ENCODE results near the gene ADAM22. TPM values are rescaled to one million over a fixed set of nuclear protein-coding genes. Genes with fewer than 3 reads are reported as not detected.

The ADAM22 gene
- polyA plus RNA-seq, 3 donors: 12.1 to 14.0 (median 13.2) TPM

DNA sequence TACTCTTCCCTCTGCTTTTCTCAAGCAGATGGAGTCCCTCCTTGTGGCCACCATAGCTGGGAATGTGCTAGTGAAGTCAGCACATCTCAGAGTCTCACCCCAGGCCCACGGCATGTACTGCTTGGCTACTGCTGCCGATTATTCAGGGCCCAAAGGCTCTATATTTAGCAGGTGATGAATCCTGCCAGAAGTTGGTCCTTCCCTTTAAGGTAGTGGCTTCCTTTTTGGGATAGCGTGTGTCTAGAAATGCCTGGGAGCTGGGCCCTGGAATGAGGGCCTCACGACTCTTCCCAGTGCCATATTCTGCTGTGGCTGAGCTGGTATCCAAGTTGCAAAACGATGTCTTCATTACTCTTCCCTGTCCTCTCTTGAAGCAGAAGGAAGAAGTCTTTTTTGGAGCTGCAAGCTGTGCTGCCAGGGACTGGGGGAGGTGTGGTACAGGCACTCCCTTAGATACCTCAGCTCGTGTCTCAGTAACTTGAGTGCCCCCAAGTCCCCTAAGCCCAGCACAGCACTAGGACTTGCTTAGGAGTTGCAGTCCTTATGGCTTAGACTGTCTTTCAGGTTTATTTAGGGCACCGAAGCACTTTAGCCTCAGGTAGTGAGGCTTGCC is 100.1 kb downstream of the ADAM22 start:
- DNase-seq: no peak

DNA sequence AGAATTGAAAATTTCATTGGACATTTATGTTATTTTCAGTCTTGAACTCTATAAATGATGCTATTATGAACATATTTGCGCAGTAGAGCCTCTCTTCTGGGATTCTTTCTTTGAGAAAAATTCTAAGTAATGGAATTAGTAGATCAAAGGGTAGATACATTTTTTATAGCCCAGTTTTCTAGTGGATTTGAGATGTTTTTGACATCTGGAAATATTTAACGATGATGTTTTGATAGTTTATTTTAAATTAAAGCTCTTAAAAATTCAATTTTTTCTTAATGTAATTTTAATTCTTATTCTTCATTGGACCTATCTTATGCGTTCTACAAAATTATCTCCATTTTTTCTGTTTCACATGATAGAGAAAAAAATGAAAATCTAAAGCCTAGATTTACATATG is 103.0 kb downstream of the ADAM22 start:
- DNase-seq: no peak

DNA sequence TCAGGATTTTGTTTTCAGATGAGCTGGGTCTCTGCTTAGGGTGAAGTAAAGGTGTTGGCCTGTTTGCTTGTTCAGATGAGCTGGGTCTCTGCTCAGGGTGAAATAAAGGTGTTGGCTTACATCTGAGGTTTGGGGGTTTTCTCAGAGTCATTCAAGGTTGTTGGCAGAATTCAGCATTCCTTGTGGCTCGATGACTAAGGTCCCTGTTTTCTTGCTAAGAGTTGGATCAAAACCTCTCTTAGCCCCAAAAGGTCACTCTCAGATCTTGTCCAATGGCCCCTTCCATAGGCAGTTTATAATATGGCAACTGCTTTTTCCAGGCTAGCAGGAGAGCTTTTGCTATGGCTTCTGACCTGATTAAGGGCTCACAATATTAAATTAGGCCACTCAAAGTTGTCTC is 106.6 kb downstream of the ADAM22 start:
- no peak for DNase-seq

DNA sequence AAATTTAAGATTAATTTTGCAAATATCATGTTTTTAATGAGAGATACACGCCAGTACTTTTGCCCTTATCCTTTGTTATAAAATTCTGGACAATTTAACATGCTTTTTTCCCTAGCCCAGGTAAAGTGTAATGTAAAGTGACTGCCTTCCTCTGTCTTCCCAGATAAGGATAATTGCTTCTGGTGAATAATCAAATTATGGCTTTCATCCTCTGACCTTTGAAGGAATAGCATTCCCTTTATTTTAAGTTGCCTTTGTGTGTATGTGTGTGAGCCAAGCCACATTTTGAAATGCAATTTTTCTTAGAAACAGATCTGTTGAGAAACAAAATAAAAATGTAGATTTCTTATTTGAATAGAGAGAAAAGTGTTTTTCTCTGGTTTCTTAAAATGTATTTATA is 107.5 kb downstream of the ADAM22 start:
- DNase-seq: no peak

DNA sequence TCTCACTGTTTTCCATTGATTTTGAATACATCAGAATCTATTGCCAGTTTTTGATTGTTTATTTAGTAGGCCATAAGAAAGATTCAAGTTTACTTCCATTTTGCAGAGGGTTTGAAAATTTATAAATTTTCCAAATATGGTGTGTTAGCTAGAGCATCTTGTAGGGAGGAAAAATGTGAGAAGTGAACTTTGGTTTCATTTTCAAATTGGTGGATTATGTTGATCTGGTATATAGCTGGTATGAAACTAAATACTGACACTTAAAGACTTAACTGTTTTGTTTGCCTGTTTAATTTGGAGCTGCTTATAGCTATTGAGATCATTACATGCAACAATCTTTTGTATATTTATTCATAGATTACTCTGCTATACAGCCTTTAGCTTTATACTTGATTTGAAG is 108.1 kb downstream of the ADAM22 start:
- no peak for DNase-seq

DNA sequence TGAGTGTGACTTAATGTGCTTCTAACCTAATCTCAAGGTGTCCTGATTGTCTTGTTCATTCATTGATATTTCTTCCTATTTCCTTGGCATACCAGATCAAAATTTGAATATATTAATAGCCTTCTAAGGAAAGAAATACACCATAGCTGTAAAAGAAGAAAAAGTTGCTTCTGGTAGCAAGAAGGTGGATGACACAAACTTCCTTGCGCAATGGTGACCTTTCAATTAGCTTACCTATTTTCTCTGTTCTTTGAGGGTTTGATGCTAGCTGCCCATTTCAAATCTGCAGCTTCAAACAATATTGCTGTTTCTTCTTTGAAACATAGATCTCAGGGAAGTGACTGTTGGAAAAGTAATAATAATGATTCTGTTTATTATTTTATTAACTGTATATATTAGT is 108.8 kb downstream of the ADAM22 start:
- no peak for DNase-seq

DNA sequence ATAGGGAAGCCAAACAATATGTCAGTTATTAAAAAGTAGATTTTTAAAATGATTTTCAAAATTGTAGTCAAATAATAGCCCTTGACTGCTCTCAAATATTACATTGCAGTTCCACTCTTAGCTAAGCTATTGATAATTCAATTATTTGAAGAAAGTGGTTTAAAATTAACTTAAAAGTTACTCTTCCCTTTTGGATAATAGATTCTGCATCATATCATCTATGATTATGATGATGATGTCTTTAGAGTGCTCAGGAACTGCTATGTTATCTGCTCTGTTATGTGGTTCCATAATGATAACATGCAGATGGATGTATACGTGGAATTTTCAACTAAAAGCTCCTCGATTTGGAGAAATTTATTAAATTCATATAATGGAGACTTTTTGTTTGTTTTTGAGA is 110.0 kb downstream of the ADAM22 start:
- no peak for DNase-seq

DNA sequence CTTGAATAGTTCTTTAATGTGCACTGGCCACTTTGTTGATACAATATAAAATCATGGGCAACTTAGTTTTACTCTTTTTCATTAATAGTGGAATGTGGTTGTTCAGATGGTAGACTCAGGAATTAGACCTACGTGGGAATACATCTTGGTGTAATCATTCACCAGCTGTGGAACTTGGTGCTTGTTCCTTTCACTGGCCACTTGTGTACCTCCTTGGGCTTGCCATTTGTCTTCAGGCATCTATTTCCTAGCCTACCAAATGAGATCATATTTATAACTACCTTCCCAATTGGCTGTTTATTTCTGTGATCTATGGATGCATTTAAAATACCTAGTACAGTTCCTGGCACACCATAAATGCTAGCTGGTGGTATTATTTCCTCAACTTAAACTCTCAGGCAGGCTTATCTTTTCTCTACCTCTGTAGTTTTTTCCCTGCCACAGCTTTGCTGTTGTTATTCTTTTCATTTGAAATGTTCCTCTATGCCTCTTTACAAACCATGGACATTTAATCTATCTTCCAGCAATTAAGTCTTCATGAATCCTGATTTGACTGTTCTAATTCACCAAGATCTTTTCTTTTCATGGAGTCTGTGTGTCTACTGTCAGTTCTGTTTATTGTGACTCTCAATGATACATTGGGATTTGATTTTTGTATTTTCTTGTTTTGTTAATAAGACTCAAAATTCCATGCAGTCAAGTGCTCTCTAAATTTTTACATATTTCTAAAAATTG is 113.0 kb downstream of the ADAM22 start:
- DNase-seq: no peak

DNA sequence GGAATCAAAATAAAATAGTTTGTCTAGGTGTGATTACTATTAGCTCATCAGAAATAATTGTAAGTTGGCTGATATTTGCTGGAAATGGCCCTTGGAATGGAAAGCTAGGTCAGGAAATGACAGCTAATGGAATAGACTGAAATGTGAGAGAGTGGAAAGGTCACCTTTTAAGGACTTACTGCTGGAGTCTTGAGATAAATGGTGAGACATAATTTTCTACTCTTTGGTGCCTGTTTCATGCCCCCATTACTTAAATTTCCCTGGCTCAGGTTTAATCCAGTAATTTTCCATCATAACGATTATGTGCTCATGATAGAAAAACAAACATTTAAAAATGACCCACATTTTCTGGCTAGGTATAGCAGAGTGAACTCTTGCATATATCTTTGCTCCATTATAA is 123.6 kb downstream of the ADAM22 start:
- no peak for DNase-seq

DNA sequence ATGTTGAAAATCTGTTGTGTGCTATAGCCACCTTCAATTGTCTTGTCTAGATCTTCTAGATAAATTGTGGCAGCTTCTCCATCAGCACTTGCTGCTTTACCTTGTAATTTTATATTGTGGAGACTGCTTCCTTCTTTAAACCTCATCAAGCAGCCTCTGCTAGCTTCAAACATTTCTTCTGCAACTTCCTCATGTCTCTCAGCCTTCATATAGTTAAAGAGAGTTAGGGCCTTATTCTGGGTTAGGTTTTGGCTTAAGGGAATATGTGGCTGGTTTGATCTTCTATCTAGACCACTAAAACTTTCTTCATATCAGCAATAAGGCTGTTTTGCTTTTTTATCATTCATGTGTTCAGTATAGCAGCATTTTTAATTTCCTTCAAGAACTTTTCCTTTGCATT is 128.2 kb downstream of the ADAM22 start:
- DNase-seq: no peak

DNA sequence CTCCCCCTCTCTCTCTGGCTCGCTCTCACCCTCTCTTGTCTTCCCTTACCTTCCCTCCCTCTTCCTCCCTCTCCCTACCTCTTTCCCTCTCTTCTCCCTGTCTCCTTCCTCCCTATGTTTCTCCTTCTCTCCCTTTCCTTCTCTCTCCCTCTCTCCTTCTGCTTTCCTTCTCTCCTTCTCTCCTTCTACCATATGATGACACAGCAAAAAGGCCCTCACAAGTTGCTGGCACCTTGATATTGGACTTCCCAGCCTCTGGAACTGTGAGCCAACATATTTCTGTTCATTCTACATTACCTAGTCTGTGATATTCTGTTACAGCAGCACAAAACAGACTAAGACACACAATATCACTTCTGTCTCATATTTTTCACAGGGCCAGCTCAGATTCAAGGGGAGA is 135.0 kb downstream of the ADAM22 start:
- no peak for DNase-seq

DNA sequence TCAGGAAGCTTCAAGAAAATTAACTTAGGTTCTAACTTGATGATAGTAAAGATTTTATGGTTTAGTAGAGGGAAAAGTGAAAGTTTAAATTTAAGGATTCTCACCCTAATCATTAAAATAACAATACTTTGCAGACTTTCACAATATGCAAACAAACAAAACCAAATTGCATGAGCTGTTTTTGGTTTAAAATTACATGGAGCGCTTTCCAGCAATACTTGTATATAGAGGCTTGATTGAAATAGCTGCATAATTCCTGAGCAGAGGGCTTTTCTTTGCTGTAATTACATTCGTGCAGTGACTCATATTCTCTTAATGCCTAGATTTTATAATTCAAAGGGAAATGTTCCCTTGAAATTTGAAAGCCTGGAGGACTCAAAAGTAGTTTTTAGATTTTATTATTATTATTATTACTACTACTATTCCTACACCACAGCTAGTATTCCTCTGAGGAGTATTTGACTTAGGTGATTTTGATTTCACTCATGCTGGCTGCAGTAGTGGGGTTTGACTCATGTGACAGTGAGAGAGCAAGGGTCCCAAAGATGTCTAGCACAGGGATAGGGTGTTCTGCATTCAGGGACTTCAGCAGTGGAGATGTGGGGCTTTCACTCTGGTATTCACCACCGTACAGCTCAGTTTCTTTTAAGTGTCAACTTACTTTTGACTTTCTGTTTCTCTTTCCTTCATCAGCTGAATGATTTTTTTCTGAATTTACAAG is 138.1 kb downstream of the ADAM22 start:
- no peak for DNase-seq

DNA sequence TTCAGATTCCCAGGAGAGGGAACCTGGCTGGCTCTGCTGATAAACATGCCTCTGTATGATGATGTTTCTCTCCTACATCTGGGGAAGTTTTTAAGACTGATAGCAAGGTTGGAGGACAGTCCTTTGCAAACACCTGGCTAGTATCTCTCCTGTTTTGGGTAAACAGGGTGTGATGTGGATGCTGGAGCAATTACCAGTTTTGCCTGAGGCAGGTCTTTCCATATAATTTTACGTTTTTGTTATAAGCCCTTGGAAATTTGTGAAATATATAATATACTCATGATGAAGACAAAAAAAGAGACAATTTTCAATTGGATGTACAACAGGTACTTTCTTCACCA is 138.6 kb downstream of the ADAM22 start:
- no peak for DNase-seq

DNA sequence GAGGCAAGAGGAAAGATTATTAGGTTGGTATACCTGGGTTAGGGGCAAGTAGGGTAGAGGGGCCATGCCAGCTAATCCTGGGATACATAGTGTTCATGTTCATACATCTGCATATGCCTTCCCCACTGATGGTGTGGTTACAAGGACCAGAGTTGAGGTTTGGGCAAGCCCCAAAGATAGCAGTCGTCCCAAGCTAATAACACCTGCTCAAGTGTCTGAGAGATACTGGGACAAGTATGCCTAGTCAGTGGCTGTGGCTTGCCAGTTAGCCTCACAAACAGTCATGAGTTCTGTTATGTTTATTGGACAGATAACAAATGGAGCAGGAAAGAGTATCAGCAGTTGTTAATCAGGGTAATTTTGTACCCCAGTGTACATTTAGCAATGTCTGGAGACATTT is 139.6 kb downstream of the ADAM22 start:
- DNase-seq: no peak

DNA sequence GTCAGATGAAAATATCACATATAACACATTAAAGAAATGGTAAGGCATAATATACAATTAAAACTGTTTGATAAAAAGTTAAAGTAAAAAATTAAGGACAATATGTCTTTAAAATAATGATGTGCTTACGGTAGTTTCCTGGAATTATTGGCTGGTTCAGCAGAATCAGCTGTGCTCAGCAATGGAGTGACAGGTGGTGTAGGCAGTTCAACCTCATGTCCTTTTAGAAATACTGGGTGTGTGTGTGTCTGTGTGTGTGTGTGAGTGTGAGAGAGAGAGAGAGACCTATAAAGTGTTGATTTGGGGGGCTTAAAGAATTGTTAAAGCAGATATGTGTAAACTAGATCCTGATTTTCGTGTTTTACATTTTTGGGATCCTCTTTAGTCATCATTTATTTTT is 141.2 kb downstream of the ADAM22 start:
- DNase-seq: no peak

DNA sequence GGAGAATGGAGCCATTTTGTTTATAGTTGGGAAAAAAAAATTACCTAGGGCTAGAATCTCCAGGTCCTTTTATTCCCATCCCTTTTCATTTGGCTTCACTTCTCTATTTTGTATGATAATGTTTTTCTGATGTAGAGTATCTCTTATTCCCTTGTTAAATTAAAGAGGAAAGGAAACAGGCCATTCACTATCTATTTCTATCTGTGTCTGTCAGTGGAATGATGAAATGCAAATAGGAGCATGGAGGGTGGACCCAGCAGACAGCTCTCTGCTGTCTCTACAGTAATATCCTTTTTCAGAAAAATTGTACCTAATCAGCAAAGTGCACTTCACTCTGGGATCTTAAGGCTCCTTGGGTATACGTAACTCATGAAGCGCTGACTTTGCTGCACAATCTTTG is 149.8 kb downstream of the ADAM22 start:
- DNase-seq: no peak

DNA sequence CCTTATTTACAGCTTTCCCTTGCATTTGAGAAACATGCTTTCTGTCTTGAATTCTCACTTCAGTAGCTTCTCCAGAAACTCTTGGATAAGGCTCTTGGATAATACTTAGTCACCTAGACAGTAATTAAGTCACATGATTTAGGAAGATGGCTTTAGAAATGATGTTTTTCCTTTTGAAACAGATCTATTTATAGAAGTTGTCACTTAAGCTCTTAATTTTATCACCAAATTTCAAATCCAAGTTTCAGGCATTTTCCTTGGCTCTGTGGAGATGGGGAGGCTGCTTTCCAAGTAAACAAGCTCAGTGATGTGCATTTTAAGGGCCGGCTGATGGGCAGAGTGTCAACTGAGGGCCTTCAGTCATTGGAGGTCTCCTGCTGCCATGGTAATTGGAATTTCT is 155.5 kb downstream of the ADAM22 start:
- no peak for DNase-seq

DNA sequence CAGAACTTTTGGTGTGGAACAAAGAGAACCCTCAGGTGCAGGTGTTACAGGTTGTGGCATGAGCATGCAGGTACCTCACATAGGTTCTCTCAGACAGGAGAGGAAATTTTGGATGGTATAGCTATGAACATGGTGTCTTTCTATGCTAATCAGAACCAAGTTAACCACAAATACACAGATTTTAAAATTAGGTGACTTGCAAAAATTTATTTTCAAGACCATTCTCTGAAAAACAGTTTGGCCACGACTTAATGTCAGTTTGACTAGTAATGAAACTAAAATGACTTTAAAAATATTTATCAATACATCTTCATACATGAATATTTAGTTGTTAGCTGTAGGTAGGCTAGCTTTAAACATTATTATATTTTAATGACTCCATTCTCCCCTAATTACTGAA is 156.2 kb downstream of the ADAM22 start:
- DNase-seq: no peak

DNA sequence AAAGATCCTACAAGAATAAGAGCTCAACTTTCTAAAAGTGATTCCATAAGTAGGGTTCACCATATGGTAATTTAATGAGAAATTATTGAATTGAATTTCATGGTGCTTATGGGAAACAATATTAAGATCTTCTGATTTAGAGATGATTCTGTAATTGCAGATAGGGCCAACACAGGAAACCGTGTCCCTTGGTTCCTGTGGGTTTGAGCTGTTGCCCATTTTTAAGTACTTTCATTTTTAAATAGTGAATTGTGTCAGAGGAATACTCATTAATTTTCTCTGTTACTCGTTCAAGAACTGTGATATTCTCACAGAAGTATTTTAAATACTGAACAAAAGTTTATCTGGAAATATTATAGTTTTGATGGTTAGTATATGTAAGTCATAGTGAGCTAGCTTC is 156.6 kb downstream of the ADAM22 start:
- DNase-seq: no peak

DNA sequence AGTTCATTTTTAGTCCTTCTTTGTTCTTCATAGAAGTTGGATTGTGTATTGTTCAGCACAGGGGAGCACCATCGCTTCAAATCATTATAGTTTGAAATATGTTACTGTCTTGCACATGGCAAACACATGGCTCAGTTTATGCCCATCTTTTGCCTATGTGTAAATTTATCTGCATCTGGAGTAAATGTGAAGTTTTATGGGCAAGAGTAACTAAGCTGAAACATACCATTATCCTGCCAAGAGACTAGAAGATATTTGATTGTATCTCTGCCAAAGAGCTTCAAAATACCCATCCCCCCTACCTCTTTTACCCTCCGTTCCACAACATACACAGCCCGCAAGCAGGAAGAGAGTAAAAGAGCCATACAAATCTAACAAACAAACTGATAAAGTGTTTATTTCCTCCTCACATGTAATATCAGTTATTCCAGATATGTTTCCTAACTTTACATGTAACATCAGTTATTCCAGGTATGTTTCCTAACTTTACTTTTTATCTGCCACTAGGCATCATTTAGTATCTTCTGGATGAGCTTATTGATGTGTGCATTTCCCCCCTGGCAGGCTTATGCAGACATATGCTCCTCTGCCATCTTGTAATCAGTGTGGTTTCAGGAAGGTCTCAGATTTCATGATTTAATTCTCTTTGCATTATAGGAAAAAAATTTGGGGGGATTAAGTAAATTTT is 158.1 kb downstream of the ADAM22 start:
- no peak for DNase-seq

DNA sequence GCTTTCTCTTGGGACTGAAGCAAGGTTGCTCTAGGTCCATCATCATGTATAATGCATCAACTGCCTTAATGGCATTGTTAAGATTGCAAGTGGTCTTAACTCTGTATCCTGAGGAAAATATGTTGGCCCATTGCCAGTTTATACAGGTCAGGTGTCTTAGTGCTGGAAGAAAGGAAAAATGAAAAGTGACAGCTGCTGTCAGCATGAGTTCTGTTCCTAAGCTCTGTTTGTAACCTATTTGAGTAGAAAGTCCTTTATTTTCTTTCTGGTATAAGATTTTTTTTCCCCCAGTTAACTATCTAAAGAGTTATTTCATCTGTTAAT is 158.6 kb downstream of the ADAM22 start:
- DNase-seq: no peak

DNA sequence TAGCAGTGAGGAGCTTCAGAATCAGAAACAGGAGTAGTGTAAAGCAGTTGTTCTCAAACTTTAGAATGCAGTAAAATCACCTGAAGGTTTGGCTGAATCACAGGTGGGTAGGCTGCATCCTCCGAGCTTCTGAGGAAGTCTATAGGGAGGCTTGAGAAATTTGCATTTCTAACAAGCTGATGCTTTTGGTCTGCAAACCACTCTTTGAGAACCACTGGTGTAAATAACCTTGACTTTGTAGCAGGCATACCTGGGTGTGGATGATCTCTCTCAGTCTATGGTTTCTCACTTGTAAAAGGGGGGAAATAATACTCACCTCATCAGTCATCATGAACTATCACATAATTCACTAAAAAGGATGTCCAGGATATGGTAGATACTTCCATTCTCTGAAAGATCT is 167.7 kb downstream of the ADAM22 start:
- DNase-seq: no peak

DNA sequence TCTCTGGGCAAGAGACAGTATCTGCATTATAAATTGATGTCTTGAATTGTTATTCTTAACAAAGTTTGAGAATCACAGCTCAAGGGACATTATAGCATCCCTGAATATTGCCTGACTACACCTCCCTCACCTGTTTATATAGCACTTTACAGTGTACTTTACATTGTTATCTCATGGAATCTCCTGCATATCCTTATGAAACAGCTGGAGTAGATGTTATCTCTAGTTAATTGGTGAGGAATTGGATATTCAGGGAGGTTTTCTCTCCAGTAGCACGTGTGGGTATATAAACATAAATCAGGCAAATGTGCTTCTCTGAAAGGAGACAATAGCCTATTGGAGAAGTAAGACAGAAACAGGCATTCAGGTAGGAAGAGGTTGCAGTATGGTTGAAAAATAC is 168.6 kb downstream of the ADAM22 start:
- no peak for DNase-seq
